ENCODE measurements around the gene KRTAP19-3. TPM values are rescaled to one million over a fixed set of nuclear protein-coding genes. Genes with fewer than 3 reads are reported as not detected.
"Not testable (repeated sequence)": the region's sequence is repeated elsewhere in the genome, so short reads cannot be mapped to it uniquely, and the experiment has no call there.

The KRTAP19-3 gene
- total RNA-seq: not detected in 2 replicates

- DNase-seq (ENCODE audit: low read depth): no peak
Observed at GRCh38 chr21:30491963-30492428, at the start of gene KRTAP19-3. TSS of gene KRTAP19-3 (minus strand) at chr21:30492013. CDS start at chr21:30491957, 56 bp downstream.

- DNase-seq (ENCODE audit: low read depth): no peak
Observed at GRCh38 chr21:30518876-30519275, 27.1 kb upstream of the KRTAP19-3 start.

GRCh38 chr21:30515681-30516080, 23.9 kb upstream of the KRTAP19-3 start:
- no peak for DNase-seq (ENCODE audit: low read depth)

GRCh38 chr21:30505621-30506205, 13.9 kb upstream of the KRTAP19-3 start:
- not testable (repeated sequence) for DNase-seq (ENCODE audit: low read depth)

DNA sequence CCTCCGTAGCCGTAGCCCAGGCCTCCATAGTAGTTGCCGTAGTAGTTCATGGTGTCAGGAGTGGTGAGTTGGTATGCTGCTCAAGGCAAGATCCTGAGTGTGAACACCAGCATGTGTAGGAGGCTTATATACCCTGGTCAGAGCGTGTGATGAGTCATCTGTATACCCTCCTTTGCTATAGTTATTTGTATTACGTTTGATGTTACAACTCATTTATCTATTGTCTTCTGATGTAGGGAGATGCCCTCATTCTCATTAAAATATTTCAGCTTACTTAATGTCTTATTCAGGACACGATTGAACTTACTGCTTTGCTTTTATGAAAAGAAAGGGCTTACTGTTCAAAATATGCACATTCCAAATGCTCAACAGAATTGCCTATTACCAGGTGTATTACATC, 10.2 kb upstream of the KRTAP19-3 start, which contains the start of gene KRTAP19-5:
Gene KRTAP19-5, minus strand, starts transcription at position 101 of the 400 bp plus-strand sequence. Its CDS starts 51 bp downstream, at position 50.
- no peak for DNase-seq (ENCODE audit: low read depth)

DNA sequence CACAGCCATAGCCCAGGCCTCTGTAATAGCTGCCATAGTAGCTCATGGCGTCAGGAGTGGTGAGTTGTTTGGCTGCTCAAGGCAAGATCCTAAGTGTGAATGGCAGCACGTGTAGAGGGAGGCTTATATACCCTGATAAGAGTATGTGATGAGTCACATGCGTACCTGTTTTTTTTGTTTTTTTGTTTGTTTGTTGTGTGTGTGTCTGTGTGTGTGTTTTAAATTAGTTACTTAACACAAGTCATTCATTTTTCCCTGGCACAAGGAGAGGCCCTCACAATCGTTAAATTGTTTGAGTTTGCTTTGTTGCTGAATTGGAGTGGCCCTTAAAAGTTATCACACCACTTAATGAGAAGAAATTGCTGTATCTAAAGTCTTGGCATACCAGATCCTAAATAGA, 5.3 kb upstream of the KRTAP19-3 start, which contains the start of gene KRTAP19-4:
Gene KRTAP19-4, minus strand, starts transcription at position 101 of the 400 bp plus-strand sequence. Its CDS starts 55 bp downstream, at position 46.
- DNase-seq (ENCODE audit: low read depth): no peak

GRCh38 chr21:30487336-30487735, 4.5 kb downstream of the KRTAP19-3 start, which contains the start of gene KRTAP19-2:
TSS of gene KRTAP19-2 (minus strand) at chr21:30487436. CDS start at chr21:30487348, 88 bp downstream.
- no peak for DNase-seq (ENCODE audit: low read depth)

DNA sequence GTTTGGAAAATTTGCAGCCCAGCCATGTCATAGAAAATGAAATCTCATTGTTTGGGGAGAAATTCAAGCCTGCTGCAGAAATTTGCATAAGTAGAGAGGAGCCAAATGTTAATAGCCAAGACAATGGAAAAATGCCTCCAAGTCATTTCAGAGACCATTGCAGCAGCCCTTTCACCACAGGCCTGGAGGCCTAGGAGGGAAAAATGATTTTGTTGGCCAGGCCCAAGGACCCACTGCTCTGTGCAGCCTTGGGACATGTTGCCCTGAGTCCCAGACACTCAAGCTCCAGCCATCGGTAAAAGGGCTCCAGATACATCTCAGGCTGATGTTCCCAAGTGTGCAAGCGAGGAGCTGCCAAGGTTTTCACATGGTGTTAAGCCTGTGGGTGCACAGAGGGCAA, 5.6 kb downstream of the KRTAP19-3 start:
- DNase-seq (ENCODE audit: low read depth): no peak

- no peak for DNase-seq (ENCODE audit: low read depth)
Observed at GRCh38 chr21:30482130-30482529, 9.7 kb downstream of the KRTAP19-3 start.

- DNase-seq (ENCODE audit: low read depth): no peak
Observed at GRCh38 chr21:30480145-30480544, 11.7 kb downstream of the KRTAP19-3 start, which contains the start of gene KRTAP19-1. TSS of gene KRTAP19-1 (minus strand) at chr21:30480367. CDS start at chr21:30480317, 50 bp downstream.

DNA sequence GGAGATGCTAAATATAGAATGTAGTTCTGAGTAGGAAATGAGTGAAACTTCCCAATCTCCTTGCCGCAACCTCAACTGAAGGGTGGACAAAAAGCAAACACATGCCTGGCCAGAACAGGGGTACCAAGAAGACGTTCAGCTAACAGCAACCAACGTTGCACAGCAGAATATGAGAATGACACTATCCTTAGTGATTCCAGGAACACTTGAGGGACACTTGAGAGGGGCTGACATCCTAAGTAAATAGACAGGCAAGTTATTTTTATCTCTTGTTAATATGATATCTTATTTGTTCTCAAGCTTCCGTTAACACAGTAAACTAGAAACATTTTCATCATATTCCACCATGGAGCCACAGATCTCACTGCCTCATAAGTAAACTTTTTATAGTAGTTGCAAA, 12.6 kb downstream of the KRTAP19-3 start:
- DNase-seq (ENCODE audit: low read depth): no peak

DNA sequence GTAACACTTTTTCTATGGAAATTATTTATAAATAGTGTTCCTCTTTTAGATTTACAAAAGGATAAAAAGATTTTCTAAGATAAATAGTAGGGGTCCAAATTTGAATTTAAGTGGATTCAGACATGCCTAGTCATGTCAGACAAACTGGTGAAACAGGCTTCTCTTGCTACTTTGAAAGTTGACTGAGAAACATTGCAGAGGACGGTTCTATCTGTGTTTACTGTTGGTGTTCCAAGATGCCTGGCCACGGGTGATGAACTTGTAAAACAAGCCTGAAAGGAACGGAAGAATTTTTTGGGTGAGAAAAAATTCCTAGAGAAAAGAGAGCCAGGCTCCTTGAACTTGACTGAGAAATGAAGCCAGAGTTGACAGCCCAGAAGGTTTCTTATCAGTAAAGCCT, 13.8 kb downstream of the KRTAP19-3 start:
- no peak for DNase-seq (ENCODE audit: low read depth)

- DNase-seq (ENCODE audit: low read depth): no peak
Observed at GRCh38 chr21:30468900-30469714, 22.7 kb downstream of the KRTAP19-3 start.

DNA sequence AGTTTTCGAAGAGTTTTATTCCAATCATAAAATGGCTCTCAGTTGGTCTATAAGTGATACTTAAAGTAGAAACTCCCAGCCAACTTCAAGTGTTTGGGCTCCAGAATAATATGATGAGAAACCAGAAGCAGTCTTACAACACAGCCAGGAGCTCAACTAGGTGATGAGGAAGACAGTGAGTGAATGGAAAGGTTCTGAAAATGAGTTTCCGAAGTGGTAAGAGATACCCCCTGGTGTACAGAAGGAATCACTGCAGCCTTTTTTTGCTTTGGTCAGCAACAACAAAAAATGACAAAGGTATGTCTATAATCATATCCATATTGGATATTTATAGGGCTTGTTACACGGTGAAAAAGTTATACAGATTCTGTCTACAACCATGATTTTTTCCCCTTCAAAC, 28.1 kb downstream of the KRTAP19-3 start:
- DNase-seq (ENCODE audit: low read depth): no peak

DNA sequence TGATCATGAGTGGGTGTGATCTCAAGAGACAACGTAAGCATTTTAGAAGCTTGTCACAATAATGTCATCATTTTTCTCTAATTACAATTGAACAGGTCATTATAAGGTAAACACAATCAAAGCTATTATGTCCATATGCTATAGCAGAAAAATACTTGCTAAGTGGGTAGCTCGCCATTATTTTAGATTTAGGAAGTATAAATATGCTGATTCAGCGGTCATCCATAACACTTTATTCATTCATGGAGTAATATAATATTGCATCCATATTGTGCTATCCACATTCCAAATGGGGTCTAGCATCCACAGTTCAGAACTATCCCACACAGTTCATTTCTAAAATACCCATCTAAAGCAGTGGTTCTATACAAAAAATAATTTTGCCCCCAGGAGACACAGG, 43.3 kb downstream of the KRTAP19-3 start:
- DNase-seq (ENCODE audit: low read depth): no peak

DNA sequence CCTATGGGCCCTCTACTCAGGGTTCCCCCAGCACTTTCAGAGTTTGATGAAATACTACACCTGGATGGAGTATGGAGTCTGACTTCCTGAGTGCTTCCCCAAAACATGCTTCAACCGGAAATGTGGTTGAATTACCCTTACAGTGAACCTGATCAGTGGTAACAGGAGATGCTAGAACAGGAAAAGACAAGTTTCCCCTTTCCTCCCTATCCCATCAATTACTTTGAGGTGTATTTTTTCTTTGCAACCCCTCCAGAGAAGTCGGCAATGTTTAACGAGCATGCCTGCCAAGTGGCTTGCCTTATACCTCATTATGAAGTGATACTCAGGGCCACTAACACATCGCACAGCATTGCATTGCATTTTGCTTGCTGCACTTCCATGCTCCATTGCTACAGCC, 44.8 kb downstream of the KRTAP19-3 start:
- DNase-seq (ENCODE audit: low read depth): no peak

- no peak for DNase-seq (ENCODE audit: low read depth)
Observed at GRCh38 chr21:30444204-30444603, 47.6 kb downstream of the KRTAP19-3 start.

- no peak for DNase-seq (ENCODE audit: low read depth)
Observed at GRCh38 chr21:30443226-30443625, 48.6 kb downstream of the KRTAP19-3 start.
